Measurements from ENCODE around the gene KIAA0513. TPM values are rescaled to one million over a fixed set of nuclear protein-coding genes. Genes with fewer than 3 reads are reported as not detected.

Gene KIAA0513
- total and polyA plus RNA-seq, 2 of the 13 experiments (the other 11 are each of a cell fraction or from before 2014, with no cell fraction given), result 1.8 TPM

DNA sequence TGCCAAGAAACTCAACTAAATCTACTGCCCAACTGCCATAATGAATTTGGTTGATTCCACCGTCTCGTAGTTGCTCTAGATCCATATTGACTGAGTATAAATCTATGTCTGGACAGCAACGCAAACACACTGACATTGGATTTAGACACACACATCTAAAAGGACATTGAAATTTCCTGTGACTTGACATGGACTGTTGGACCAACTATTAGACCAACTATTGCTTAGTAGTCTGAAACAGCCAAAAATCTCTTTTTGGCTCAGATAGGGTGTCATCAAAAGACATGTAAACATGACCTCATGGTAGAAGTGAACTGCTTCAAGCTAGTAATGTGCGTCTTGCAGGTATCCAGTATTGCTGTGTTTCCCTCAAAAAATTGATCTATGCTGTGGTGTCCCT is 31.3 kb downstream of the KIAA0513 start:
- H3K36me3 ChIP-seq (replicated peaks in 1 of 2; ENCODE audit: control insufficient read depth in 1 of 2, insufficient read depth in 2 of 2, low read length in 2 of 2), result no peaks in the 10 kb centered on the region
- no TSS peak for BruUV-seq (replicated peaks)
- no peaks in the 10 kb centered on the region for H3K9me3 ChIP-seq (ENCODE audit: low read length)
- FAIRE-seq (no peak), ATAC-seq (no peak), DNase-seq (ENCODE audit: low spot score) (no peak)
- H3K4me2 ChIP-seq (ENCODE audit: low read depth, low read length), result no peak overlapping the region
- H4K20me1 ChIP-seq (ENCODE audit: insufficient read depth, low read length), result no peaks in the 10 kb centered on the region
- intact Hi-C loops (cut with micrococcal nuclease; ENCODE audit: unreplicated experiment) (no loop called here), in situ Hi-C loops (cut with HindIII; ENCODE audit: extremely low pct_ligation_motif_present, low pct_unique_long_range_greater_than_20kb) (no loop called here)
- peaks cover 0 to 13% of the 10 kb centered on the region in 2 experiments; a peak in 4 of 5 replicates for H3K27me3 ChIP-seq (ENCODE audit: control insufficient read depth in 1 of 2, insufficient read depth in 2 of 2, low read length in 2 of 2)
- H3K4me3 ChIP-seq (replicated peaks in 1 of 3; ENCODE audit: insufficient read depth in 1 of 3, low read depth in 2 of 3, low read length in 3 of 3), result no peak overlapping the region
- WGBS (ENCODE audit: low lambda C conversion rate), result 70% methylated on average over 4 of the region's 4 CpGs
- no peak overlapping the region for H3K9ac ChIP-seq (ENCODE audit: insufficient read depth, low read depth, low read length)
- peaks cover 33% of the 10 kb centered on the region for H3K4me1 ChIP-seq (ENCODE audit: insufficient read depth, low read length)
- no peak overlapping the region for H2AFZ ChIP-seq (ENCODE audit: low read length)
- H3K79me2 ChIP-seq (ENCODE audit: insufficient read depth, low read length), result no peaks in the 10 kb centered on the region
- ChIA-PET POLR2A (no interaction called here), CTCF (ENCODE audit: low intra/inter-chr PET ratio, low total read pairs) (no interaction called here)
- TF ChIP-seq ZNF484 (CRISPR knock-in tag; IDR thresholded peaks at IDR 0.05; ENCODE audit: borderline replicate concordance, low read depth) (no peak), XBP1 (CRISPR knock-in tag; IDR thresholded peaks at IDR 0.05) (no peak), ZNF616 (CRISPR knock-in tag; IDR thresholded peaks at IDR 0.05; ENCODE audit: low read depth) (no peak), HOXA7 (CRISPR knock-in tag; IDR thresholded peaks at IDR 0.05) (no peak), SYNCRIP (IDR thresholded peaks at IDR 0.05; ENCODE audit: insufficient read depth, low read depth, low read length) (no peak), HMG20B (CRISPR knock-in tag; conservative IDR thresholded peaks at IDR 0.05) (no peak), ZBTB8A (CRISPR knock-in tag; IDR thresholded peaks at IDR 0.05; ENCODE audit: borderline replicate concordance, low read depth) (no peak), ZNF558 (CRISPR knock-in tag; IDR thresholded peaks at IDR 0.05; ENCODE audit: borderline replicate concordance) (no peak), MBNL3 (CRISPR knock-in tag; conservative IDR thresholded peaks at IDR 0.05) (no peak), ATF1 (CRISPR knock-in tag; IDR thresholded peaks at IDR 0.05) (no peak), MEIS1 (CRISPR knock-in tag; IDR thresholded peaks at IDR 0.05; ENCODE audit: borderline replicate concordance) (no peak), FOXP1 (IDR thresholded peaks at IDR 0.05) (no peak), FOXP1 (CRISPR knock-in tag; IDR thresholded peaks at IDR 0.05) (no peak)
- no peak overlapping the region for H3K27ac ChIP-seq (ENCODE audit: extremely low read length, insufficient read depth, low read length)

All from HepG2 (cell line).